ENCODE measurements around the gene SRSF6. TPM values are rescaled to one million over a fixed set of nuclear protein-coding genes. Genes with fewer than 3 reads are reported as not detected.

Gene SRSF6
- 64.3 and 66.9 TPM in 2 replicates for total RNA-seq (2014; rRNA removed; shearing (Covaris generic))
- 171 and 176 TPM in 2 replicates for total RNA-seq (2022)
- percentile 99 among the genes with signal in this experiment for Bru-seq, nascent RNA
- percentile 99 among the genes with signal in this experiment for BruChase-seq, experiment 1, labeled RNA remaining after a 6-hour chase
- BruChase-seq, experiment 2, labeled RNA remaining after a 2-hour chase, result percentile 100 among the genes with signal in this experiment
- long read RNA-seq, full-length matches to known transcripts, result 45 of 57 reads
- long read RNA-seq, partial matches to known transcripts, result 6 of 57 reads
- long read RNA-seq, other reads (novel, unspliced or antisense), result 6 of 57 reads

DNA sequence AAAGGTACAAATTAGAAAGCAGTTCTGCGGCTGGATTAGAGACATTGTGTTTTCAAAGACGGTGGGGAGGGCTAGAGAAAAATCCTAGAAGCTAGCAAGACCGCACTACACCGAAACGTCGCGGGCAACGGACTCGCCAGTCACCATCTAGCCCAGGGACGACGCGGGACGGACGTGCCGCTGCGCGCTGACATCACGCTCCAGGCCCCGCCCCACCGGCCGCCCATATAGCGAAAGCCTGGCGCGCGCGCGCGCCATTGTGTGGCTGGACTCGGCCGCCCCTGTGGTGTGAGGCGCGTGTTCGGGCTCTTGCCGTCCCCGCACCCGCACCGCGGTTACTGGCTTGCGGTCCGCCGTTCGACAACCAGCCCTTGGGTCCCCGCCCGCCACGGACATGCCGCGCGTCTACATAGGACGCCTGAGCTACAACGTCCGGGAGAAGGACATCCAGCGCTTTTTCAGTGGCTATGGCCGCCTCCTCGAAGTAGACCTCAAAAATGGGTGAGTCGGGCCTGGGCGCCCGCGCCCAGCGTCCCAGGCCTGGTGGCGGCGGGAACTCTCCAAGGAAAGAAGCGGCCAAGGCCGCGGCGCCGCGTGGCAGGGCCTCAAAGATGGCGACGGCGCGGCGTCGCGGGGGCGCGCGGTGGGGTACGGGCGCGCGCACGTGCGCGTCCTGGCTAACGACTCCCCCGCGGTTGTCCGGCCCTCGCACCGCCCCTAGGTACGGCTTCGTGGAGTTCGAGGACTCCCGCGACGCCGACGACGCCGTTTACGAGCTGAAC, at the start of gene SRSF6:
TSS of gene SRSF6 (plus strand) at position 257 of the 782 bp plus-strand sequence. CDS start at position 395, 138 bp downstream.
- peaks cover 33% of the 10 kb centered on the region for H4K20me1 ChIP-seq (ENCODE audit: insufficient read depth, low read length)
- peaks cover 44% of the 10 kb centered on the region for H3K36me3 ChIP-seq (ENCODE audit: insufficient read depth, low read length)
- peak; percentile 93 for DNase-seq (ENCODE audit: low spot score)
- H3K27ac ChIP-seq (ENCODE audit: low read depth, low read length, poor library complexity, severe bottlenecking), result peak within 1 kb of the TSS; percentile 88
- TF ChIP-seq, protein P1, sequence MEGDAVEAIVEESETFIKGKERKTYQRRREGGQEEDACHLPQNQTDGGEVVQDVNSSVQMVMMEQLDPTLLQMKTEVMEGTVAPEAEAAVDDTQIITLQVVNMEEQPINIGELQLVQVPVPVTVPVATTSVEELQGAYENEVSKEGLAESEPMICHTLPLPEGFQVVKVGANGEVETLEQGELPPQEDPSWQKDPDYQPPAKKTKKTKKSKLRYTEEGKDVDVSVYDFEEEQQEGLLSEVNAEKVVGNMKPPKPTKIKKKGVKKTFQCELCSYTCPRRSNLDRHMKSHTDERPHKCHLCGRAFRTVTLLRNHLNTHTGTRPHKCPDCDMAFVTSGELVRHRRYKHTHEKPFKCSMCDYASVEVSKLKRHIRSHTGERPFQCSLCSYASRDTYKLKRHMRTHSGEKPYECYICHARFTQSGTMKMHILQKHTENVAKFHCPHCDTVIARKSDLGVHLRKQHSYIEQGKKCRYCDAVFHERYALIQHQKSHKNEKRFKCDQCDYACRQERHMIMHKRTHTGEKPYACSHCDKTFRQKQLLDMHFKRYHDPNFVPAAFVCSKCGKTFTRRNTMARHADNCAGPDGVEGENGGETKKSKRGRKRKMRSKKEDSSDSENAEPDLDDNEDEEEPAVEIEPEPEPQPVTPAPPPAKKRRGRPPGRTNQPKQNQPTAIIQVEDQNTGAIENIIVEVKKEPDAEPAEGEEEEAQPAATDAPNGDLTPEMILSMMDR (conservative IDR thresholded peaks at IDR 0.05; ENCODE audit: low read length), result no peak
- TF ChIP-seq EZH2phosphoT487 (IDR thresholded peaks at IDR 0.05; ENCODE audit: borderline replicate concordance, low read depth, low read length), result no peak
- intact Hi-C loops (cut with micrococcal nuclease; ENCODE audit: unreplicated experiment), result loop anchor here (2.0 to 5.0 kb wide), 4 partner anchors 57 to 1766 kb away; no protein-coding TSS in a partner anchor
- peak within 1 kb of the TSS; percentile 76 for H3K4me2 ChIP-seq (ENCODE audit: low read length)
- peaks cover 49% of the 10 kb centered on the region for H3K79me2 ChIP-seq (ENCODE audit: insufficient read depth, low read depth, low read length)
- H2AFZ ChIP-seq (ENCODE audit: low read length), result peak within 1 kb of the TSS; percentile 81
- no peaks in the 10 kb centered on the region for H3K9me2 ChIP-seq (ENCODE audit: insufficient read depth, low read length)
- CTCF ChIA-PET (ENCODE audit: unreplicated experiment), result interaction anchor here (0.6 kb wide), 1 partner anchor 253 kb away, joined by 3 read pairs; no protein-coding TSS in a partner anchor
- no peaks in the 10 kb centered on the region; the same call in 1 of the 2 replicates for H3K9me3 ChIP-seq (ENCODE audit: low read length)
- peaks cover 19% of the 10 kb centered on the region for H3K4me1 ChIP-seq (ENCODE audit: insufficient read depth, low read length, poor library complexity, severe bottlenecking)
- peak within 1 kb of the TSS; percentile 99 for H3K4me3 ChIP-seq (ENCODE audit: low read depth, low read length, poor library complexity, severe bottlenecking)
- POLR2A ChIA-PET, result interaction anchor here (0.6 to 4.1 kb wide), 13 partner anchors 9 to 1871 kb away, joined by 3 to 15 read pairs (median 4); partner anchors contain the start of gene IFT52
- no TSS peak for BruUV-seq (replicated peaks)

DNA sequence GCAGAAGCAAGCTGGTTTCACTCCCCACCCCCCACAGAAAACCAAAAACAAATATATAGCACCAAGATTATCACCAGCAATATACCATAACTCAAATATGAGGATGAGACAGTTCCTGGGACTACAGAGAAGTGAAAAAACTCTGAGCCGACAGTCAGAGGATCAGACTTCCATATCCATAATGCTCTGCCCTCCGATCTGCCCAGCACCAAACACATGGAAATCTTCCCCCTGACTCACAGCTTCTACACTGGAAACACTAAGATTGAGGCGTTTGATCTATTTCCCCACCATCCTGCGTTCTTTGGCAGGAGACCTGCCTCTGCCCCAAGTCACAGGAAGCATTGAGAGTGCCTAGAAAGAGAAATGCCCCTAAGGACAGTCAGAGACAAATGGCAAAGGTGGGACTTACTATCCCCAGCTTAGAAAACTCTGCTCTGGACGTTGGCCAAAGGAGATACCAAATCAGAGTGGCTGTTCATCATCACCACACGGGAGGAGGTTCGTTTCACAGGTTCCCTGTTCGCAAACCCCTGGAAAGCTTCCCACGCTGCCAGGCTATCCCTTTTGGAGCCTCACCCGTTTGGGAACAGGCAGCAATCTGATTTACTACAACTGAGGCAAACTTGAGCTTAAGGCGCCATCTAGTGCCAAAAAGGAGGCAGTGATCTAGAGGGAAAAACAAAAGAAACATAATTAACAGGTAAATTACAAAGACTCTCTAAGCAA, 48.7 kb upstream of the SRSF6 start:
- Histone ChIP-seq H3K79me2 (ENCODE audit: insufficient read depth, low read depth, low read length) (no peaks in the 10 kb centered on the region), H3K4me1 (ENCODE audit: insufficient read depth, low read length, poor library complexity, severe bottlenecking) (no peaks in the 10 kb centered on the region), H2AFZ (ENCODE audit: low read length) (no peak overlapping the region), H4K20me1 (ENCODE audit: insufficient read depth, low read length) (no peaks in the 10 kb centered on the region), H3K9me3 (ENCODE audit: low read length) (no peaks in the 10 kb centered on the region), H3K36me3 (ENCODE audit: insufficient read depth, low read length) (no peaks in the 10 kb centered on the region), H3K4me2 (ENCODE audit: low read length) (no peak overlapping the region), H3K4me3 (ENCODE audit: low read depth, low read length, poor library complexity, severe bottlenecking) (no peak overlapping the region), H3K9me2 (ENCODE audit: insufficient read depth, low read length) (no peaks in the 10 kb centered on the region), H3K27ac (ENCODE audit: low read depth, low read length, poor library complexity, severe bottlenecking) (no peak overlapping the region)
- peak; percentile 40 for DNase-seq (ENCODE audit: low spot score)
- intact Hi-C loops (cut with micrococcal nuclease; ENCODE audit: unreplicated experiment), result loop anchor here (5.0 kb wide), 1 partner anchor 1672 kb away; no protein-coding TSS in a partner anchor
- TF ChIP-seq, protein P1 (conservative IDR thresholded peaks at IDR 0.05; ENCODE audit: low read length), result peak; percentile 93
- TF ChIP-seq EZH2phosphoT487 (IDR thresholded peaks at IDR 0.05; ENCODE audit: borderline replicate concordance, low read depth, low read length), result no peak
- ChIA-PET CTCF (ENCODE audit: unreplicated experiment) (no interaction called here), POLR2A (no interaction called here)
- BruUV-seq (replicated peaks), result no TSS peak

Data from OCI-LY7 (cell line).